Brain microvascular endothelial cell (primary cell): Measurements from ENCODE around the gene OR5B17.

ENCODE experiments used
- DNase-seq: peaks from one replicate; pipeline ENCODE4 v3.0.0-alpha.2; 2020
- H3K27ac ChIP-seq: fragments of 250-450 bp; sonication (Bioruptor Pico); 2 replicates; pipeline ENCODE4 v1.5.1; 2020; ENCODE audit warnings: mild to moderate bottlenecking, moderate library complexity
- H3K27me3 ChIP-seq: fragments of 250-450 bp; sonication (Bioruptor Pico); replicated peaks from 2 replicates; pipeline ENCODE4 v1.5.1; 2020; ENCODE audit warnings: mild to moderate bottlenecking
- H3K36me3 ChIP-seq: fragments of 250-450 bp; sonication (Bioruptor Pico); replicated peaks from 2 replicates; pipeline ENCODE4 v1.5.1; 2020; ENCODE audit warnings: mild to moderate bottlenecking
- H3K4me3 ChIP-seq: 2 replicates; pipeline ENCODE4 v1.5.1; 2011; ENCODE audit warnings: low read depth, mild to moderate bottlenecking, control low read depth, low read length, moderate library complexity
- in situ Hi-C: cut with HindIII; loops from 2 replicates; pipeline ENCODE4 v1.10.0; 2017; ENCODE audit warnings: low sequenced_read_pairs, low pct_ligation_motif_present
- TF ChIP-seq, protein P1 (sequence below): IDR thresholded peaks from 2 replicates; pipeline ENCODE4 v1.5.1; 2011; ENCODE audit warnings: low read depth, mild to moderate bottlenecking, moderate library complexity, low read length, control low read depth, inconsistent platforms; ENCODE audit errors: missing control alignments

The OR5B17 gene

DNA sequence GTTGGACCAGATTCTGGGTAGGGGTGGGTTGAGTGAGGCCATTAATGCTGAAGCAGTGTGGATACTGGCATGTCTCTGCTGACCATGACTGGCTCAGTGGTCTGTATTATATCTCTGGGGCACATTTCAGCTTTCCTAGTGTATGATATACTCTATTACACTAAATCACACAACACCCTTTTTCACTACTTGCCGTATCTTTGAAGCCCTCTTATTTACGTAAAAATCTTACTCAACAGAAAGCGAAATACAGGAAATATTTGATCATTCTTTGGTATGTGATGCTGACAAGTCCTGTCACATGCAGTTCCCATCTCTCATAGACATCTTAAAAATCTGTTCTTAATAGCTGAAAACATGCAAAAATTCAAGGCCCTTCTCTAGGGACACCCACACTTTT, 40.3 kb downstream of the OR5B17 start:
- Histone ChIP-seq H3K27ac (peak overlapping the region; percentile 46), H3K27me3 (no peaks in the 10 kb centered on the region), H3K36me3 (no peaks in the 10 kb centered on the region), H3K4me3 (no peak overlapping the region)
- in situ Hi-C loops, result no loop called here
- peak; percentile 36 for DNase-seq
- TF ChIP-seq, protein P1, sequence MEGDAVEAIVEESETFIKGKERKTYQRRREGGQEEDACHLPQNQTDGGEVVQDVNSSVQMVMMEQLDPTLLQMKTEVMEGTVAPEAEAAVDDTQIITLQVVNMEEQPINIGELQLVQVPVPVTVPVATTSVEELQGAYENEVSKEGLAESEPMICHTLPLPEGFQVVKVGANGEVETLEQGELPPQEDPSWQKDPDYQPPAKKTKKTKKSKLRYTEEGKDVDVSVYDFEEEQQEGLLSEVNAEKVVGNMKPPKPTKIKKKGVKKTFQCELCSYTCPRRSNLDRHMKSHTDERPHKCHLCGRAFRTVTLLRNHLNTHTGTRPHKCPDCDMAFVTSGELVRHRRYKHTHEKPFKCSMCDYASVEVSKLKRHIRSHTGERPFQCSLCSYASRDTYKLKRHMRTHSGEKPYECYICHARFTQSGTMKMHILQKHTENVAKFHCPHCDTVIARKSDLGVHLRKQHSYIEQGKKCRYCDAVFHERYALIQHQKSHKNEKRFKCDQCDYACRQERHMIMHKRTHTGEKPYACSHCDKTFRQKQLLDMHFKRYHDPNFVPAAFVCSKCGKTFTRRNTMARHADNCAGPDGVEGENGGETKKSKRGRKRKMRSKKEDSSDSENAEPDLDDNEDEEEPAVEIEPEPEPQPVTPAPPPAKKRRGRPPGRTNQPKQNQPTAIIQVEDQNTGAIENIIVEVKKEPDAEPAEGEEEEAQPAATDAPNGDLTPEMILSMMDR, result no peak

DNA sequence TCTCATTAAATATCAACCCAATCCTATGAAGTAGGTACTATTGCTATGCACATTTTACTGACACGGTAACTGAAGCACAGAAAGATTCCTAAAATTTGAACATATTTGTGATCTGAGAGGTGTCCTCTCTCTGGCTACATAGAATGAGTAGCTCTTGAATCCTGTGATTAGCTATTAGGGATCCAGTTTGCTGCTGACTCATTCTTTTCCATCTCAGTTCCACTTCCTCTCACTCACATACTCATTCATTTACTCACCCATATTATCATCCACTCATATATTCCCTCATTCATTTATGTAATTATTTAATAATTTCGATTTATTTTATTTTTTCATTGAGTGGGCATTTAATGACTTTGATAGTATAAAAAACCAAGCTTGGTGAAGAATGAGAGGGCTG, 42.7 kb downstream of the OR5B17 start:
- in situ Hi-C loops, result no loop called here
- Histone ChIP-seq H3K27me3 (no peaks in the 10 kb centered on the region), H3K36me3 (no peaks in the 10 kb centered on the region), H3K4me3 (no peak overlapping the region), H3K27ac (peak overlapping the region; percentile 57)
- TF ChIP-seq, protein P1, result no peak
- DNase-seq, result peak; percentile 61
